ENCODE data around the gene UPF1.

GRCh38 chr19:18915639-18916038 lies 83.9 kb downstream of the UPF1 start:
- TF ChIP-seq GATA2 (IDR thresholded peaks at IDR 0.05; ENCODE audit: low read depth, low read length) (no peak), GATA3 (IDR thresholded peaks at IDR 0.05; ENCODE audit: low read depth, low read length) (no peak)
